B cell (primary cell): Measurements from ENCODE around the gene TRPC6.

Experiments used
- CTCF ChIP-seq: fragments of 200-600 bp; IDR thresholded peaks from one replicate; pipeline ENCODE4 v1.8.0; 2022; ENCODE audit warnings: antibody characterized with exemption, mild to moderate bottlenecking
- EZH2 ChIP-seq: IDR thresholded peaks from 2 replicates; pipeline ENCODE4 v1.6.1; 2012; ENCODE audit warnings: borderline replicate concordance, low read depth, mild to moderate bottlenecking, moderate library complexity, low read length; ENCODE audit not compliant: insufficient read depth, poor library complexity, severe bottlenecking

GRCh38 chr11:101497291-101497690, 86.5 kb downstream of the TRPC6 start:
- TF ChIP-seq CTCF (no peak), EZH2 (no peak)
